Fibroblast of mammary gland (primary cell): ENCODE measurements around the gene NKIRAS2.

Experiments
- DNase-seq: peaks from one replicate; pipeline ENCODE4 v3.0.0-alpha.2; 2010; ENCODE audit warnings: low read depth
- H3K4me3 ChIP-seq: 2 replicates; pipeline ENCODE4 v1.5.1; 2011; ENCODE audit warnings: low read depth, mild to moderate bottlenecking, low read length, moderate library complexity; ENCODE audit not compliant: control insufficient read depth
- TF ChIP-seq, protein P1 (sequence below): conservative IDR thresholded peaks from 2 replicates; pipeline ENCODE4 v1.5.1; 2011; ENCODE audit warnings: low read depth, low read length, inconsistent platforms; ENCODE audit not compliant: control insufficient read depth, insufficient read depth

NKIRAS2 gene

DNA sequence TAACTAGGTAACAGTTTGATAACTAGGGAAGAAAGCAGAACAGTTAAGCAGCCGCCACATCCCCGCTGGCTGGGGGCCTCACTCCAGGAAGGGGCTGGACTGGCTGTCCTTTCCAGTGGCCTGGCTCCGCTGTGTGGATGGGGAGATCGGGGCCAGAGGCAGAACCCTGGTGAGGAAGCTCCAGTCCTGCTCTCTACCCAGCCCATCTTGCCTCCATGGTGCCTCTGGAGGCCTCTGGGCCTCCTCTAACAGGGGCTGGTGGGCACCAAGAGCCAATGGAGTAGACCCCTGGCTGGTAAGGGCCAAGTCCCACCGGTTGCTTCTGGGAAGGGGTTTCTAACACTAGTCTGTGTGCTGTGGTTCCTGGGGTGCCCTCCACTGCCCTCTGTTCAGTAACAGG, 45.2 kb upstream of the NKIRAS2 start:
- TF ChIP-seq, protein P1, sequence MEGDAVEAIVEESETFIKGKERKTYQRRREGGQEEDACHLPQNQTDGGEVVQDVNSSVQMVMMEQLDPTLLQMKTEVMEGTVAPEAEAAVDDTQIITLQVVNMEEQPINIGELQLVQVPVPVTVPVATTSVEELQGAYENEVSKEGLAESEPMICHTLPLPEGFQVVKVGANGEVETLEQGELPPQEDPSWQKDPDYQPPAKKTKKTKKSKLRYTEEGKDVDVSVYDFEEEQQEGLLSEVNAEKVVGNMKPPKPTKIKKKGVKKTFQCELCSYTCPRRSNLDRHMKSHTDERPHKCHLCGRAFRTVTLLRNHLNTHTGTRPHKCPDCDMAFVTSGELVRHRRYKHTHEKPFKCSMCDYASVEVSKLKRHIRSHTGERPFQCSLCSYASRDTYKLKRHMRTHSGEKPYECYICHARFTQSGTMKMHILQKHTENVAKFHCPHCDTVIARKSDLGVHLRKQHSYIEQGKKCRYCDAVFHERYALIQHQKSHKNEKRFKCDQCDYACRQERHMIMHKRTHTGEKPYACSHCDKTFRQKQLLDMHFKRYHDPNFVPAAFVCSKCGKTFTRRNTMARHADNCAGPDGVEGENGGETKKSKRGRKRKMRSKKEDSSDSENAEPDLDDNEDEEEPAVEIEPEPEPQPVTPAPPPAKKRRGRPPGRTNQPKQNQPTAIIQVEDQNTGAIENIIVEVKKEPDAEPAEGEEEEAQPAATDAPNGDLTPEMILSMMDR, result no peak
- H3K4me3 ChIP-seq, result no peak overlapping the region
- no peak for DNase-seq

- DNase-seq, result peak; percentile 82
- H3K4me3 ChIP-seq, result no peak overlapping the region
- TF ChIP-seq, protein P1, result no peak
Measured at GRCh38 chr17:41975099-41976083, 44.5 kb upstream of the NKIRAS2 start.

GRCh38 chr17:41976142-41976768, 43.6 kb upstream of the NKIRAS2 start:
- DNase-seq, result peak; percentile 61
- H3K4me3 ChIP-seq, result no peak overlapping the region
- TF ChIP-seq, protein P1, result no peak

GRCh38 chr17:41977991-41978390, 41.9 kb upstream of the NKIRAS2 start:
- no peak for DNase-seq
- H3K4me3 ChIP-seq, result no peak overlapping the region
- TF ChIP-seq, protein P1, result no peak

GRCh38 chr17:41982026-41982760, 37.7 kb upstream of the NKIRAS2 start:
- H3K4me3 ChIP-seq, result no peak overlapping the region
- TF ChIP-seq, protein P1, result no peak
- peak; percentile 48 for DNase-seq

DNA sequence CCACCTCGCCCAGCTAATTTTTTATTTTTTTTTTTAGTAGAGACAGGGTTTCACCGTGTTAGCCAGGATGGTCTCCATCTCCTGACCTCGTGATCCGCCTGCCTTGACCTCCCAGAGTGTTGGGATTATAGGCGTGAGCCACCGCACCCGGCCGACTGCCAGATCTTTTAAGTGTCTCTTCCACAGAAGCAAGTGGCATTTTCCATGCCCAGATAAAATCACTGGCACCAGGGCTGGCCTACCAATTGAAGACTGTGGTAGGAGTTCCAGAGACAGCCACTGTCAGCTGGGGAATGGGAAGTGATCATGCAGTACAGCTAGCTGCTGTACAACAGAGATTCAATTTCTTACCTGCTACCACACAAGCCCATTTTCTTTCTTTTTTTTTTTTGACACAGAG, 35.4 kb upstream of the NKIRAS2 start:
- no peak for DNase-seq
- no peak overlapping the region for H3K4me3 ChIP-seq
- TF ChIP-seq, protein P1, result no peak
